PC-3 (cell line): ENCODE results near the gene GPX4. TPM values are rescaled to one million over a fixed set of nuclear protein-coding genes. Genes with fewer than 3 reads are reported as not detected.

Experiments used
- ATAC-seq: fragments of 200-7000 bp; cut with Tn5 transposase; 2 replicates; pipeline ENCODE4 v1.9.1; 2020; ENCODE audit warnings: mild to moderate bottlenecking, moderate library complexity
- BruUV-seq: library from RNA; stranded (reverse); fragments of 400-500 nt; replicated peaks from 2 replicates; lab custom pipeline; 2021; lab: Mats Ljungman, UMichigan
- CTCF ChIA-PET: fragments of 300-600 bp; sonication (Branson Sonifier 250); formaldehyde crosslinking; loops from one replicate; lab custom pipeline; 2022; ENCODE audit warnings: antibody characterized with exemption; lab: Charles Lee
- POLR2A ChIA-PET: fragments of 300-600 bp; sonication (Branson Sonifier 250); formaldehyde crosslinking; loops from one replicate; lab custom pipeline; 2022; ENCODE audit warnings: antibody characterized with exemption; ENCODE audit not compliant: unreplicated experiment; lab: Charles Lee
- DNase-seq: peaks from one replicate; pipeline ENCODE4 v3.0.0-alpha.2; 2015
- H2AFZ ChIP-seq: fragments of 300-600 bp; sonication (generic); 2 replicates; pipeline ENCODE4 v1.6.0; 2016; ENCODE audit warnings: antibody characterized with exemption, low read length
- H3F3A ChIP-seq: fragments of 300-600 bp; sonication (generic); one replicate; pipeline ENCODE4 v1.6.0; 2017; ENCODE audit warnings: antibody characterized with exemption, low read length, control low read depth, mild to moderate bottlenecking; ENCODE audit not compliant: unreplicated experiment
- H3K27ac ChIP-seq: fragments of 300-600 bp; sonication (generic); 2 replicates; pipeline ENCODE4 v1.5.1; 2016; ENCODE audit warnings: mild to moderate bottlenecking, low read length
- H3K27me3 ChIP-seq: fragments of 300-600 bp; sonication (generic); 2 replicates; pipeline ENCODE4 v1.6.1; 2016; ENCODE audit warnings: low read length, mixed read lengths
- H3K36me3 ChIP-seq: fragments of 300-600 bp; sonication (generic); 2 replicates; pipeline ENCODE4 v1.6.1; 2016; ENCODE audit warnings: low read depth, mixed run types, low read length, mixed read lengths
- H3K4me1 ChIP-seq: fragments of 300-600 bp; sonication (generic); 2 replicates; pipeline ENCODE4 v1.5.1; 2016; ENCODE audit warnings: low read length; ENCODE audit not compliant: insufficient read depth
- H3K4me2 ChIP-seq: fragments of 300-600 bp; sonication (generic); 2 replicates; pipeline ENCODE4 v1.6.0; 2016; ENCODE audit warnings: low read length
- H3K4me3 ChIP-seq: fragments of 300-600 bp; sonication (generic); 2 replicates; pipeline ENCODE4 v1.5.1; 2016; ENCODE audit warnings: mild to moderate bottlenecking, low read length, mixed read lengths
- H3K79me2 ChIP-seq: fragments of 300-600 bp; sonication (generic); 2 replicates; pipeline ENCODE4 v1.6.1; 2017; ENCODE audit warnings: low read length, mixed read lengths
- H3K9ac ChIP-seq: fragments of 300-600 bp; sonication (generic); 2 replicates; pipeline ENCODE4 v1.6.0; 2016; ENCODE audit warnings: mild to moderate bottlenecking, low read length
- H3K9me2 ChIP-seq: fragments of 300-600 bp; sonication (generic); replicated peaks from 2 replicates; pipeline ENCODE4 v1.6.1; 2016; ENCODE audit warnings: mixed run types, low read length, mixed read lengths
- H3K9me3 ChIP-seq: fragments of 300-600 bp; sonication (generic); 2 replicates; pipeline ENCODE4 v1.6.1; 2016; ENCODE audit warnings: low read length, mixed read lengths
- H4K20me1 ChIP-seq: fragments of 300-600 bp; sonication (generic); 2 replicates; pipeline ENCODE4 v1.6.1; 2016; ENCODE audit warnings: low read length, mixed read lengths
- EZH2 ChIP-seq: fragments of 300-600 bp; sonication (generic); IDR thresholded peaks from one replicate; pipeline ENCODE4 v1.6.1; 2017; ENCODE audit warnings: antibody characterized with exemption, mild to moderate bottlenecking, low read length; ENCODE audit not compliant: unreplicated experiment
- EZH2phosphoT487 ChIP-seq: fragments of 300-600 bp; sonication (generic); IDR thresholded peaks from 2 replicates; pipeline ENCODE4 v1.6.1; 2018; ENCODE audit warnings: mild to moderate bottlenecking, antibody characterized with exemption, low read length, borderline replicate concordance
- intact Hi-C: fragments of 100-400 bp; cut with micrococcal nuclease; formaldehyde crosslinking; loops from 2 replicates; pipeline ENCODE4 v1.9.0; 2023
- total RNA-seq: library from RNA; depleted of rRNA; stranded (reverse); fragments of >200 nt; gene quantifications from 2 replicates; pipeline ENCODE4 v1.2.3, GENCODE V29; 2014
- TF ChIP-seq, protein P1 (sequence below): fragments of 300-600 bp; sonication (generic); conservative IDR thresholded peaks from 2 replicates; pipeline ENCODE4 v1.5.1; 2017; ENCODE audit warnings: antibody characterized with exemption, low read depth, mild to moderate bottlenecking, low read length

GPX4 gene
- total RNA-seq, 1 experiment from 2014 or later: 644 TPM

DNA sequence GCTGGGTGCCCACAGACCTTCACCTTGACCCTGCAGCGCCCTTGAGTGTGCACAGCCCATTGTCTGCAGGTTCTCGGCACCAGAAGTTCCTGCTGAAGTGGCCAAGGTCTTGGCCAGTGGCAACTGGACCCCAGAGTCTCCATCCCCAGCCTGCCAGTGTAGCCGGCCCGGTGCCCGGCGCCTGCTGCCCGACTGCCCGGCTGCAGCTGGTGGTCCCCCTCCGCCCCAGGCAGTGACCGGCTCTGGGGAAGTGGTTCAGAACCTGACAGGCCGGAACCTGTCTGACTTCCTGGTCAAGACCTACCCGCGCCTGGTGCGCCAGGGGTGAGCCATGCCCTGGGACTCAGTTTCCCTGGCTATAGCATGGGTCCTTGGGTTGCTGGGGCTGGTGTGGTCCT, 48.8 kb upstream of the GPX4 start:
- no peak overlapping the region for H3K4me2 ChIP-seq
- intact Hi-C loops: no loop called here
- POLR2A ChIA-PET: no interaction called here
- no TSS peak for BruUV-seq
- ATAC-seq: no peak
- DNase-seq: no peak
- H3K27ac ChIP-seq: no peak overlapping the region
- CTCF ChIA-PET: no interaction called here
- H2AFZ ChIP-seq: no peak overlapping the region
- peaks cover 27% of the 10 kb centered on the region for H3K36me3 ChIP-seq
- H3K9me3 ChIP-seq: peaks cover 9% of the 10 kb centered on the region
- no peak overlapping the region for H3K4me3 ChIP-seq
- H3K9me2 ChIP-seq: no peaks in the 10 kb centered on the region
- H4K20me1 ChIP-seq: no peaks in the 10 kb centered on the region
- no peaks in the 10 kb centered on the region for H3K79me2 ChIP-seq
- no peaks in the 10 kb centered on the region for H3K4me1 ChIP-seq
- H3F3A ChIP-seq: no peaks in the 10 kb centered on the region
- H3K9ac ChIP-seq: no peak overlapping the region
- no peaks in the 10 kb centered on the region for H3K27me3 ChIP-seq
- TF ChIP-seq, protein P1, sequence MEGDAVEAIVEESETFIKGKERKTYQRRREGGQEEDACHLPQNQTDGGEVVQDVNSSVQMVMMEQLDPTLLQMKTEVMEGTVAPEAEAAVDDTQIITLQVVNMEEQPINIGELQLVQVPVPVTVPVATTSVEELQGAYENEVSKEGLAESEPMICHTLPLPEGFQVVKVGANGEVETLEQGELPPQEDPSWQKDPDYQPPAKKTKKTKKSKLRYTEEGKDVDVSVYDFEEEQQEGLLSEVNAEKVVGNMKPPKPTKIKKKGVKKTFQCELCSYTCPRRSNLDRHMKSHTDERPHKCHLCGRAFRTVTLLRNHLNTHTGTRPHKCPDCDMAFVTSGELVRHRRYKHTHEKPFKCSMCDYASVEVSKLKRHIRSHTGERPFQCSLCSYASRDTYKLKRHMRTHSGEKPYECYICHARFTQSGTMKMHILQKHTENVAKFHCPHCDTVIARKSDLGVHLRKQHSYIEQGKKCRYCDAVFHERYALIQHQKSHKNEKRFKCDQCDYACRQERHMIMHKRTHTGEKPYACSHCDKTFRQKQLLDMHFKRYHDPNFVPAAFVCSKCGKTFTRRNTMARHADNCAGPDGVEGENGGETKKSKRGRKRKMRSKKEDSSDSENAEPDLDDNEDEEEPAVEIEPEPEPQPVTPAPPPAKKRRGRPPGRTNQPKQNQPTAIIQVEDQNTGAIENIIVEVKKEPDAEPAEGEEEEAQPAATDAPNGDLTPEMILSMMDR: no peak

DNA sequence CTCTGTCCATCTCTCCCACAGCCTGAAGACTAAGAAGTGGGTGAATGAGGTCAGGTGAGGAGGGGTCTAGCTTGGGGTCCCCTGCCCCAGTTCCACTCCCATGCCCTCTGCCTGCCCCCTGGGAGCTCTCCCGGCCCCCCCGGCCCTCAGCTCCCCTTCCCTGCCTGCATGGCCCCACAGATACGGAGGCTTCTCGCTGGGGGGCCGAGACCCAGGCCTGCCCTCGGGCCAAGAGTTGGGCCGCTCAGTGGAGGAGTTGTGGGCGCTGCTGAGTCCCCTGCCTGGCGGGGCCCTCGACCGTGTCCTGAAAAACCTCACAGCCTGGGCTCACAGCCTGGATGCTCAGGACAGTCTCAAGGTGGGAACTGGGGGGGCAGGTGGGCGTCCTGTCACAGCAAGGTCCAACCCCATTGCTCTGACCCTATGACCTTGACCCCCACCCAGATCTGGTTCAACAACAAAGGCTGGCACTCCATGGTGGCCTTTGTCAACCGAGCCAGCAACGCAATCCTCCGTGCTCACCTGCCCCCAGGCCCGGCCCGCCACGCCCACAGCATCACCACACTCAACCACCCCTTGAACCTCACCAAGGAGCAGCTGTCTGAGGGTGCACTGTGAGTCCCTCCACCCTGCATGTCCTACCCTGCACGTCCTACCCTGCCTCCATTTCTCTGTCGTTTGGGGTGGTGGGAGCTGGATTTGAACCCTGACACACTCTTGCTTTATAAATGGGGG, 47.7 kb upstream of the GPX4 start:
- Histone ChIP-seq H3K27me3 (no peaks in the 10 kb centered on the region), H3K9me3 (peaks cover 9% of the 10 kb centered on the region), H2AFZ (no peak overlapping the region), H3K79me2 (no peaks in the 10 kb centered on the region), H3K4me1 (no peaks in the 10 kb centered on the region), H4K20me1 (no peaks in the 10 kb centered on the region), H3K9ac (no peak overlapping the region), H3K4me2 (no peak overlapping the region), H3K4me3 (no peak overlapping the region), H3K9me2 (no peaks in the 10 kb centered on the region), H3K36me3 (peaks cover 27% of the 10 kb centered on the region), H3F3A (no peaks in the 10 kb centered on the region), H3K27ac (no peak overlapping the region)
- ATAC-seq (no peak), DNase-seq (no peak)
- ChIA-PET CTCF (no interaction called here), POLR2A (no interaction called here)
- TF ChIP-seq EZH2: no peak
- TF ChIP-seq EZH2phosphoT487: no peak
- TF ChIP-seq, protein P1: no peak
- no TSS peak for BruUV-seq
- intact Hi-C loops: no loop called here

DNA sequence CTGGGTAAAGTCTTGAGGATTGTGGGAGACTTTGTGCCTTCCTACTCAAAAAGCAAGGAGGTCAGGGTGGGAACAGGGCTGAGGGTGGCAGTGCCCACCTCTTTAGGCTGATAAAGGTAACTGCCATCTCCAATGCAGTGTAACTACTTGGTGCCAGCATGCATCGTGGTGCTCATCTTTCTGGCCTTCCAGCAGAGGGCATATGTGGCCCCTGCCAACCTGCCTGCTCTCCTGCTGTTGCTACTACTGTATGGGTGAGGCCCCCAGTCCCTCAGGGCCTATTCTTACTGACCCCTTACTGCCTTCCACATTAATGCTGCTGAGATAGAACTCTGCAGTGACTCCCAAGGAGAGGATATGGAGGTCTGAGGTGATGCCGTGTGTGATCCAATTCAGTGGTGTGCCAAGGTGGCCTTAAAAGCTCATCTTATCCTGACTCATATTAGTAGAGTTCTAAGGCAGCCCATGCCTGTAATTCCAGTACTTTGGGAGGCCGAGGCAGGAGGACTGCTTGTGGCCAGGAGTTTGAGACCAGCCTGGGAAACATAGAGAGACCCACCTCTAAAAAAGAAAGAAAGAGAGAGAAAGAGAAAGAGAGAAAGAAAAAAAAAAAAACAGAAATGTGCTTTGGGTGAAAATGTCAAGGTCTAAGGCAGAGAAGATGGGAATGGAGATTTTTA, 46.5 kb upstream of the GPX4 start:
- Histone ChIP-seq H3K27ac (no peak overlapping the region), H3K79me2 (no peaks in the 10 kb centered on the region), H4K20me1 (no peaks in the 10 kb centered on the region), H3K9me3 (peaks cover 9% of the 10 kb centered on the region), H3K9me2 (no peaks in the 10 kb centered on the region), H3F3A (no peaks in the 10 kb centered on the region), H3K4me2 (no peak overlapping the region), H2AFZ (no peak overlapping the region), H3K27me3 (no peaks in the 10 kb centered on the region), H3K4me3 (no peak overlapping the region), H3K36me3 (peaks cover 27% of the 10 kb centered on the region), H3K9ac (no peak overlapping the region), H3K4me1 (no peaks in the 10 kb centered on the region)
- TF ChIP-seq EZH2phosphoT487: no peak
- TF ChIP-seq, protein P1: peak; percentile 22
- ATAC-seq (no peak), DNase-seq (peak; percentile 19)
- intact Hi-C loops: no loop called here
- no TSS peak for BruUV-seq
- ChIA-PET POLR2A (no interaction called here), CTCF (no interaction called here)
